HepG2 (cell line): ENCODE data around the gene POP7.

Experiments
- BHLHE40 ChIP-seq: IDR thresholded peaks from 2 replicates; pipeline ENCODE4 v1.6.1; 2011; ENCODE audit warnings: low read length, improper control_type of control experiment
- EP300 ChIP-seq, 3 experiments: sonication (generic) in 1 of 3; formaldehyde crosslinking in 1 of 3; IDR thresholded peaks; 2 replicates each; pipeline versions ENCODE4 v1.5.1 to v1.6.1; 2011 to 2020; ENCODE audit warnings: low read depth in 2 of 3, low read length in 2 of 3, borderline replicate concordance in 1 of 3, improper control_type of control experiment in 1 of 3, mild to moderate bottlenecking in 1 of 3, missing genetic modification reagents in 1 of 3, moderate library complexity in 1 of 3
- NONO ChIP-seq, 2 experiments: fragments of 450-650 bp in 1 of 2; sonication (generic) in 1 of 2; formaldehyde crosslinking in 1 of 2; IDR thresholded peaks in 1 of 2; conservative IDR thresholded peaks in 1 of 2; 2 replicates each; pipeline versions ENCODE4 v1.6.1 to v1.8.0; 2017 to 2022; ENCODE audit warnings: mild to moderate bottlenecking in 1 of 2, missing genetic modification reagents in 1 of 2, moderate library complexity in 1 of 2
- PHF21A ChIP-seq: sonication (generic); formaldehyde crosslinking; IDR thresholded peaks from 2 replicates; pipeline ENCODE4 v1.5.0; 2020; ENCODE audit warnings: mild to moderate bottlenecking, missing genetic modification reagents
- POLR2A ChIP-seq, 2 experiments: IDR thresholded peaks; 2 replicates each; pipeline ENCODE4 v1.6.1; 2011; ENCODE audit warnings: low read depth in 2 of 2, low read length in 2 of 2, mild to moderate bottlenecking in 1 of 2, moderate library complexity in 1 of 2; ENCODE audit not compliant: insufficient read depth in 1 of 2
- RARG ChIP-seq: sonication (generic); formaldehyde crosslinking; IDR thresholded peaks from 2 replicates; pipeline ENCODE4 v1.4.0; 2020; ENCODE audit warnings: low read depth, mild to moderate bottlenecking, missing genetic modification reagents
- RFXANK ChIP-seq: IDR thresholded peaks from 2 replicates; pipeline ENCODE4 v1.6.1; 2016
- TF ChIP-seq, protein P1 (sequence below): sonication (generic); formaldehyde crosslinking; conservative IDR thresholded peaks from 2 replicates; pipeline ENCODE4 v1.4.0; 2020; ENCODE audit warnings: missing genetic modification reagents

DNA sequence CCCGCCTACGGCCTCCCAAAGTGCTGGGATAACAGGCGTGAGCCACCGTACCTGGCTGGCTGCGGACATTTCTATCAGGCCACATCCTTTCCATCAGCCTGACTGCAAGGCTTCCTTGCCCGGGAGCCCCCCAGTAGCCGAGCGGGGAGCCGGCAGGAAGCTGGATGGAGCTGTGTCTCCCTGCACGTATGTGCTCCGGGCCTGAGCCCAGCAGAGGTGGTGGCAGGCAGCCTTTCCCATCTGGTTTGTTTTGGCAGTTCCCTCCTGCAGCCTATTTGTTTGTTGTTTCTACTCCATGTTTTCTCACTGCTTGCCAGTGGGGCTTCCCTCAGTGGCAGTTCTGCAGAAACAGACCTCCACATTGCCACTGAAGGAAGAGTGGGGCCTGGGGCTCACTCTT lies 5.4 kb downstream of the POP7 start:
- TF ChIP-seq EP300 (IDR thresholded peaks at IDR 0.05; ENCODE audit: low read depth in 2 of 2, low read length in 2 of 2) (no peak), EP300 (CRISPR knock-in tag; IDR thresholded peaks at IDR 0.05; ENCODE audit: borderline replicate concordance) (no peak), POLR2A (IDR thresholded peaks at IDR 0.05; ENCODE audit: insufficient read depth in 1 of 2, low read depth in 2 of 2, low read length in 2 of 2) (no peak), BHLHE40 (no peak), PHF21A (CRISPR knock-in tag) (no peak), NONO (IDR thresholded peaks at IDR 0.05) (no peak), NONO (CRISPR knock-in tag; conservative IDR thresholded peaks at IDR 0.05) (no peak), RARG (no peak), RFXANK (CRISPR knock-in tag) (no peak)
- TF ChIP-seq, protein P1, sequence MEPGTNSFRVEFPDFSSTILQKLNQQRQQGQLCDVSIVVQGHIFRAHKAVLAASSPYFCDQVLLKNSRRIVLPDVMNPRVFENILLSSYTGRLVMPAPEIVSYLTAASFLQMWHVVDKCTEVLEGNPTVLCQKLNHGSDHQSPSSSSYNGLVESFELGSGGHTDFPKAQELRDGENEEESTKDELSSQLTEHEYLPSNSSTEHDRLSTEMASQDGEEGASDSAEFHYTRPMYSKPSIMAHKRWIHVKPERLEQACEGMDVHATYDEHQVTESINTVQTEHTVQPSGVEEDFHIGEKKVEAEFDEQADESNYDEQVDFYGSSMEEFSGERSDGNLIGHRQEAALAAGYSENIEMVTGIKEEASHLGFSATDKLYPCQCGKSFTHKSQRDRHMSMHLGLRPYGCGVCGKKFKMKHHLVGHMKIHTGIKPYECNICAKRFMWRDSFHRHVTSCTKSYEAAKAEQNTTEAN (CRISPR knock-in tag), result no peak
